Stimulated activated CD8-positive, alpha-beta memory T cell treated with anti-CD3 and anti-CD28 coated beads, Interleukin-15, amount 100 ng/mL, for 4 hours (primary cell): Measurements from ENCODE around the gene KLF9.

Source experiments
- DNase-seq, 2 donors: peaks; one replicate each; pipeline ENCODE4 v3.0.0-alpha.2; 2020; ENCODE audit warnings: low read depth in 2 of 2

KLF9 gene

GRCh38 chr9:70363760-70364159, 50.7 kb downstream of the KLF9 start:
- DNase-seq = no peak

GRCh38 chr9:70362952-70363351, 51.5 kb downstream of the KLF9 start:
- no peak for DNase-seq

GRCh38 chr9:70355801-70356200, 58.7 kb downstream of the KLF9 start:
- DNase-seq = no peak

GRCh38 chr9:70352802-70353201, 61.7 kb downstream of the KLF9 start:
- no peak for DNase-seq

- DNase-seq = no peak
Observed at GRCh38 chr9:70352356-70352755, 62.1 kb downstream of the KLF9 start.

- DNase-seq = no peak
Observed at GRCh38 chr9:70347046-70347445, 67.4 kb downstream of the KLF9 start.

- DNase-seq = no peak
Observed at GRCh38 chr9:70340572-70340971, 73.9 kb downstream of the KLF9 start.
